ENCODE results near the gene LRRC8E. TPM values are rescaled to one million over a fixed set of nuclear protein-coding genes. Genes with fewer than 3 reads are reported as not detected.

The LRRC8E gene
- total and polyA plus RNA-seq, 3 donors from 2014 or later, result 0.79 to 1.4 (median 0.92) TPM

- Histone ChIP-seq H3K27ac (peak overlapping the region in 1 of 2 donors; percentile 41), H3K36me3 (ENCODE audit: low read depth, missing control alignments) (no peaks in the 10 kb centered on the region), H3K4me3 (peak overlapping the region; percentile 50 to 56), H3K27me3 (no peaks in the 10 kb centered on the region), H3K4me1 (peaks cover 14% of the 10 kb centered on the region), H3K9me3 (no peaks in the 10 kb centered on the region)
- no peak for TF ChIP-seq POLR2A (IDR thresholded peaks at IDR 0.05)
- peak in 2 of 3 experiments; percentile 12 to 29 for TF ChIP-seq CTCF (IDR thresholded peaks at IDR 0.05)
- intact Hi-C loops (cut with DNase I; ENCODE audit: low total_unique reads), result no loop called here
- peak; percentile 77 for DNase-seq
- 7% methylated on average over 40 of the region's 47 CpGs; no CpG with 5 or more reads in 1 of the 2 donors for WGBS, 2 donors
Observed at GRCh38 chr19:7869453-7869909, 18.8 kb upstream of the LRRC8E start.

GRCh38 chr19:7869910-7870511 lies 18.3 kb upstream of the LRRC8E start:
- 13 to 20% methylated on average over 21 to 26 of the region's 30 CpGs for WGBS, 2 donors
- Histone ChIP-seq H3K9me3 (no peaks in the 10 kb centered on the region), H3K27me3 (no peaks in the 10 kb centered on the region), H3K4me3 (peak overlapping the region; percentile 50 to 56), H3K27ac (no peak overlapping the region), H3K36me3 (ENCODE audit: low read depth, missing control alignments) (no peaks in the 10 kb centered on the region), H3K4me1 (peaks cover 14% of the 10 kb centered on the region)
- intact Hi-C loops (cut with DNase I; ENCODE audit: low total_unique reads), result no loop called here
- TF ChIP-seq CTCF (IDR thresholded peaks at IDR 0.05) (no peak), POLR2A (IDR thresholded peaks at IDR 0.05) (no peak)
- DNase-seq, result peak; percentile 74

GRCh38 chr19:7870571-7871436 lies 17.5 kb upstream of the LRRC8E start:
- H3K27me3 ChIP-seq, result no peaks in the 10 kb centered on the region
- H3K4me3 ChIP-seq, result no peak overlapping the region
- H3K27ac ChIP-seq, result no peak overlapping the region
- H3K4me1 ChIP-seq, result peaks cover 14% of the 10 kb centered on the region
- H3K9me3 ChIP-seq, result no peaks in the 10 kb centered on the region
- DNase-seq, result peak; percentile 51
- H3K36me3 ChIP-seq (ENCODE audit: low read depth, missing control alignments), result no peaks in the 10 kb centered on the region
- intact Hi-C loops (cut with DNase I; ENCODE audit: low total_unique reads), result no loop called here
- TF ChIP-seq POLR2A (IDR thresholded peaks at IDR 0.05) (no peak), CTCF (IDR thresholded peaks at IDR 0.05) (no peak)
- WGBS, 2 donors, result 37 to 53% methylated on average over 11 of the region's 11 CpGs

- TF ChIP-seq POLR2A (IDR thresholded peaks at IDR 0.05) (no peak), CTCF (IDR thresholded peaks at IDR 0.05) (no peak)
- Histone ChIP-seq H3K4me1 (peaks cover 14% of the 10 kb centered on the region), H3K27ac (no peak overlapping the region), H3K27me3 (no peaks in the 10 kb centered on the region), H3K36me3 (ENCODE audit: low read depth, missing control alignments) (no peaks in the 10 kb centered on the region), H3K9me3 (no peaks in the 10 kb centered on the region), H3K4me3 (no peak overlapping the region)
- 4% methylated on average over 33 of the region's 33 CpGs for WGBS, 2 donors
- intact Hi-C loops (cut with DNase I; ENCODE audit: low total_unique reads), result no loop called here
- peak; percentile 93 for DNase-seq
Observed at GRCh38 chr19:7871437-7872305, 16.6 kb upstream of the LRRC8E start.
